Measurements from ENCODE around the gene SPSB4.

SPSB4 gene

DNA sequence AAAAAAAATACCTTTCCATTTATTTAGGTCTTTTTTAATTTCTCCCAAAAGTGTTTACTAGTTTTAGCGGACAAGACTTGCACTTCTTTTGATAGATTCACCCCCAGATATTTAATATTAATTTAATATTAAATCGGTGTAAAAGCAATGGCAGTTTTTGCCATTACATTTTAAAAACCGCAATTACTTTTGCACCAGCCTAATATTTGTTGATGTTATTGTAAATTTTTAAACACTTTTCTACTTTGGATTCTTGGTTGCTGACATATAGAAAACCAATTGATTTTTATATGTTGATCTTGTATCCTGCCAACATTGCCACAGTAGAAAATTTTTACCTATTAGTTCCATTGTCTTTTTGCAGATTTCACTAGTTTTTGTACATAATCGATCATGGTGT is 116.5 kb downstream of the SPSB4 start:
- no peak for DNase-seq

DNA sequence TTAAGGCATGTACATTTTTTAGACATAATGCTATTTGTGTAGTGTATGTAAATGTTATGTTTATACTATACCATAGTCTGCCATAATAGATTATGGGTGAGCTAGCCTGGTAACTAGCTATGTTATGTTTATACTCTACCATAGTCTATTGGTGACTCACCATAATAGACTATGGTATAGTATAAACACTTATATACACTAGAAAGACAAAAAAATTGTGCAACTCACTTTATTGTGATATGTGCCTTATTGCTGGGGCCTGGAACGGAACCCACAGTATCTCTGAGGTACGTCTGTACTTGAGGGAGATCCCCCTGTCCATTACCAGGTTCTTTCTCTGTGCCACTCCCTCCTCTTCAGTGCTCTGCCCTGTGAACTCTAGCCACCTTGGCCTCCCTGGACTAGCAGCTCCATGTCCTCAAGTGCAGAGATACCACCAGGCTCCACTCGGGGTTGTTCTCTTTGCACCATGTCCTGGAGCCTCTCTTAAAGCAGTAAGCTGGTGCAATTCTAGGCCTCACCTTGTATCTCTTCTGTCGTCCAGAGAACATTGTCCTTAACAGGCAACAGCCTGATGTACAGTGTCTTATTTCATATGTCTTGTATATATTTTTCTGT is 119.6 kb downstream of the SPSB4 start:
- DNase-seq: no peak

DNA sequence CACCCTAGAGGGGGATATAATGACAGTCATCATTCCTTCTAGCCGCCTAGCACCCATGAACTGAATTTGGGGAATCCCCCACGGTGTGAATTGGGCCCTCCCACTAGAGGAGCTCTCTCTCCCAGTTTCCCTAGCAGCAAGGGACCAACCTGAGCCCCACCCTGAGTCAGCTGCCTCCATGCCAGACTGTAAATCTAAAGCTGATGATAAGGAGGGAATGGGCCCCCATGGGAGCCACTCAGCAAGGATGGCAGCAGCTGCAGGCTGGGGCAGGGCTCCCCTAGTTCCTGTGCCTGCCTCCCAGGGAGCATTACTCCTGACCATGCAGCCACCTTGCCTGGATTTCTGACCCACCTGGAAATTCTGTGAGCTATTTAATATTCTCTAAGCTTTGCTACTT is 123.5 kb downstream of the SPSB4 start:
- no peak for DNase-seq

DNA sequence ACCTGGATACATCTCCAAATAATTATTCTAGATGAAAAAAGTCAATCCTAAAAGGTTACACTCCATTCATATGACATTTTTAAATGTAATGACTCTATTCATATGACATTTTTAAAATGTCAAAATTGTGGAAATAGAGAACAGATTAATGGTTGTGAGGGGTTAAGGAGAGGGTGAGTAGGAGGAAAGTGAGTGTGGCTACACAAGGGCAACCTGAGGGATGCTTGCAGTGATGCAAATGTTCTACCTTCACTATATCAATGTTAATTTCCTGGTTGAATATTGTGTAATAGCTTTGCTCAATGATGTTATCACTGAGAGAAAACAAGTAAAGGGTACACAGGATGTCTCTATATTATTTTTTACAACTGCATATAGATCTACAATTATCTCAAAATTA is 125.6 kb downstream of the SPSB4 start:
- no peak for DNase-seq

DNA sequence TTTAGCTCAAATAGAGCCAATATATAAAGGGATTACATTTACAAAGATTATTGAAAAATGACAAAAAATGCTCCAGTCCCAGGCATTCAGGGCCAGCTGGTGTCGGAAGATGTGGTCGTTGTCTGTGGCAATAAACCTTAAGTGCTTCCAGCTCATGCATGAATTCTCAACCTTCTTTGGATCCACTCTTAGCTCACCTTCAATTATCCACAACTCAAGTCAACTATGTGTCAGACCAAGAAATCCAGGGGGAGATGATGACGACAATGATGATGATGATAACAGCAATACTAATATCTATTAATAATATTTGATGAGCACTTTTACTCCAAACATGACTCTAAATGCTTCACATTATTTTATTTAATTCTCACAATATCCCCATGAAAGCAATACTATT is 126.9 kb downstream of the SPSB4 start:
- no peak for DNase-seq

DNA sequence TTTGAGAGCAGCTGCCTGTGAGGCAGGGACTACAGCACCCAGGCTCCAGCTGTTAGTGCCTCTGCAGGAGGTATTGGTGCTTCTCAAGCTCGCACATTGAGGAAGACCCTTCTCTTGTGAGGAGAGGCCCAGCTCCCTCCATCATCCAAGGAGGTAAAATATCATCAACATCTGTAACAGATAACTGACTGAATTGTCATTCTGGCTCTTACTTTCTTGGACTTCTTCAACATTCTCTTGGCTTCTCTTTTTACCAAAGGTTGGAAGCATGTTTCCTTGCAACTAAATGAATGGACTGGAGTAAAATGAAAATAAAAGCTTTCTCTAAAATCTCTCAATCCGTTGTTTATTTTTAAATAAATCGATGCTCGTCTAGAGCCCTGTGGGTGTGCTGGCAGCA is 127.4 kb downstream of the SPSB4 start:
- DNase-seq: no peak

DNA sequence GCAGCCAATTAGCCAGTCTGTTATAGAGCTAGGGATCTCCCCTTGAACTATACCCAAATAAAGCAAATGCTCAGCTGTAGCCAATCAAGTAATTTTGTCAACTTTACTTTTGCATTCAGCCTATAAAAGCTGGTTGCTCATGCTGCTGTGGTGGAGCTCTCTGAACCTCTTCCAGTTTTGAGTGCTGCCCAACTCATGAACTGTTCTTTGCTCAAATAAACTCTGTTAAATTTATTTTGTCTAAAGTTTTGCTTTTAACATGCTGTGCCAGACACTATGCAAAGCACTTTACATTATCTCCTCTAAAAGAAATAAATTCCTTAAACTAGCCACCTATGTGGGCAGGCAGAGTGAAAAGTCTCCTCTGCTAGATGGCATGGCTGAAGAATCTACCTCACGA is 128.8 kb downstream of the SPSB4 start:
- no peak for DNase-seq

DNA sequence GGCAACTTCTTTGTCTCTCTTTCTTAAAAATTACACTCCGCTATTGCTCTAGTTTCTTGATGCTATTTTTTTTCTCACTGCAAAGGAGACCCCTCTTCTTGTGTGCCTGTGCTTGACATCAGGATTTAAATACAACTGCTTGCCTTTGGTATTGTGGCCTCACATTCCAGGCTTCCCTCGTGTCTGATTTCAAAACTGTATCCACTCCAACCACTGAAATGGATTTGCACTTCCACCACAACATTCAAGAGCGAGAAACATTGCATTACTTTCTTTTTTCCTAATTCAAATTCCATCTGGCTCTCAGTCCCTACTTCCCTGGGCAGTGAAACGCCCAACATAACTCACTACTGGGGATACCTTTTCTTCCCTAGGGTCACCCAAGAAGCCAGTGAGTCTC is 130.0 kb downstream of the SPSB4 start:
- no peak for DNase-seq

DNA sequence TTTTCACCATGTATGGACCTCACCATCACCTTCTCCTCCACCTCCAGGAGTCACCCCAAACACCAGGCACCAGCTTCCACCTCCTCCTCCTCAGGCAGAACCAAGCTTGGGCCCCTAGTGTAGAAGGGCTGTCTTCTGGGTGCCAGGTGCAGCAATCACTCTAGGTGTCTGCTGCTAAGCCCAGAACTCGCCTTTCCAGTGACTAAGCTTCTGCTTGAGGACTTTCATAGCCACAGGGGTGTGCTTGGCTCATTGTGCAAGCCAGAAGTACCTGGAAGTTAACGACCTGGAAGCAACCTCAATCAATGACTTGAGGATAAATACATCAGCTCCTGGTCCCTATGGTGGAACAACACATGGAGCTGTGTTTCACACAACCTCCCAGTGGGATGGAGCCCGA is 130.7 kb downstream of the SPSB4 start:
- DNase-seq: no peak

DNA sequence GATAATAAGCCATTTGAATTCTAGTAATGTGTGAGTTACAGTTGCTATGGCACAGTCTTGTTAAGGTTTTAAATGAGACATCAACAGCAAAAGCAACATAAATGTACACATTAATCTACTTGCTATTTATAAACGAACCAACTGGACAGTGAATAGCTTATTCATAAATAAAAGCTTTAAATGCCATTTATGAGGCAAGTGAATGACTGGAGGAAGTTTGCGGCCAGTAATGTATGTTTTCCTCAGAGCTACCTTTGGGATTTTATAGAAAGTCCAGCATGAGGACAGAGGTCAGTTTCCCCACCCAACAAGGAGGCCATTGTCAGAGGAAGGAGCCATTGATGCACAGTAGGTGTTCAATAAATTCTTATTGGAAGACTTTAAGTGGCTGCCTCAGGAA is 132.5 kb downstream of the SPSB4 start:
- DNase-seq: no peak

DNA sequence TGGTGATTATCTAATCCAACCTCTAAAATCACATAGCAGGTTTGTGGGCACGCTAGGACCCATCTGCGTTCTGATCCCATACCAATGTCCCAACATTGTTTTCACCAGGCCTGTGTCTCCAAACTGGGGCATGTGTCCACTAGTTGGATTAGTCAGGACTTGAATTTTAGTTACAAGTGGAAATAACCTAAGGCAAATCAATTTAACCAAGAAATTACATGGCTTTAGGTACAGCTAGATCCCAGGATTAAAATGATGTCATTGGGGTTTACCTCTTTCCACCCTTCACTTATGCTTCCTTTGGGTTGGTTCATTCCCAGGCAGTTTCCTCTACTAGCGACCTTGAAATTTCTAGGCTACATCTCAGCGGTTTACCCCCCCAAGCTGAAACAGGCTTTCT is 133.3 kb downstream of the SPSB4 start:
- no peak for DNase-seq

DNA sequence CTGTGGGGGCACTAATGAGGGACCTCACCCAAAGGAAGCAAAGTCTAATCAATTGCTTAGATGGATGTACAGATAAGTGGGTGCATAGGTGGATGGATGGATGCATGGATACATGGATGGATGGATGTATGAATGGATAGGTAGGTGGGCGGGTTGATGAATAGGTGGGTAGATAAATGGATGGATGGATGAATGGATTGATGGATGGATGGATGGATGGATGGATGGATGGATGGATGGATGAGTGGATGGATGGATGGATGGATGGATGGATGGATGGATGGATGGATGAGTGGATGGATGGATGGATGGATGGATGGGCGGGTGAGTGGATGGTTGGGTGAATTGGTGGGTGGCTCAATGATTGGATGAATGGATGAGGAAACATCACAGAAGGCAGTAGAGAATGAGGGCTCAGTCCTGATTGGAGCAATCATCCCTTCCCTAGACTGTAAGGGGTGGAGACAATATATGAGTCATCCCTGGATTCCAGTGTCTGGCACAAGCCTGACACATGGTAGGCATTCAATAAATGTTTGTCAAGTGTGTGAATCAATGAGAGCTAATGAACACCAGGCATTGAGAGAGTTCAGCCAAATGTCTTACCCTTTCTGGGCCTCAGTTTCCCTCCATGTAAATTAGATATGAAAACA is 140.1 kb downstream of the SPSB4 start:
- DNase-seq: no peak

DNA sequence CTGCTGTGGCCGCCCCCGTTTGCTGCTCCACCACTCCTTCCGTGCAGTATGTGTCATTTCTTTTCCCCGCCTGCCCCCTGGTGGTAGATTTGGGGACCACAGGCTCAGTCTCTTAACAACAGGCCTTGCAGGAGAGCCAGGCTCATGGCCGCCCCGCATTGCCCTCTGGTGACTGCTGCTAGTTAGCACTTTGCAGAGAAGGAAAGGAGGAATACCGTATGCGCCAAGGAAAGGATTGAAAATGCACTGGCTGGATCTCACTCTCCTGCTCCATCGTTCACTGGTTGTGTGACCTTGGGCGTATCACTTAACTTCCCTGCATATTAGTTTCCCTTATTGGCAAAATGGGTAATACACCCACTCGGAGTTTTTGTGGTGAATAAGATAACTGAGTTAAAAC is 141.2 kb downstream of the SPSB4 start:
- peak; percentile 97 for DNase-seq

DNA sequence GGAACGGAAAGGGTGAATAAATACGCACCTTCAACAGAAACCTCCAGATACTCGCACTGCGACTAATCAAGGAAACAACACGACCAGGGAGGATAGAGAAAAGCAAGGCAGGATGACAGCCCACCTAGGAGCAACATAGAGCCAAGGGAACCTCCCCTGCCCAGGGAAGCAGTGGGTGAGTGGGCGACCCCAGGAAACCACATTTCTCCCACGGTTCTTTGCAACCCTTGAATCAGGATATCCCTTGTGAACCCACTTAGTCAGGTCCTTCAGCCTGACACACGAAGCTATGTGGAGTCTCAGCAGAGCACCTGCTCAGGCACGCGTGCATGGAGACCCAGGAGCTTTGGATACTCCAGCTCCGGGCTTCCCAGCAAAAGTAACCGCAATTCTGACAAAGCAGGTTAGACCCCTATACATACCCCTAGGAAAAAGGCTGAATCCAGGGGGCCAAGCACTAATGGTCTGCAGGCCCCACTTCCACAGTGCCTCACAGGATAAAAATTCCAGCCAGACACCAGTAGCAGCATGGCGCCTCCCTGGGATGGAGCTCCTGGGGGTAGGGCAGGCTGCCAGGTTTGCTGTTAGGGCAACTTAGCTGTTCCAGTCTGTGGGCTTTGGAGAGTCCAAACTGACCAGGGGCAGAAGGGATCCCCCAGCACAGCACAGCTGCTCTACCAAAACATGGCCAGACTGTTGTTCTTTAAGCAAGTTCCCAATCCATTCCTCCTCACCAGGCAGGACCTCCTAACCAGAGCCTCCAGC is 142.1 kb downstream of the SPSB4 start:
- no peak for DNase-seq
